H9 (cell line): Measurements from ENCODE around the gene YIPF4. TPM values are rescaled to one million over a fixed set of nuclear protein-coding genes. Genes with fewer than 3 reads are reported as not detected.
A peak's percentile ranks its signal among the peaks of the same experiment; 100 is the strongest.

Experiments
- DNase-seq: peaks from one replicate; pipeline ENCODE4 v3.0.0-alpha.2; 2017
- H2AFZ ChIP-seq: one replicate; pipeline ENCODE4 v1.6.1; 2013; ENCODE audit warnings: mild to moderate bottlenecking, low read length, control low read depth, moderate library complexity
- H2AK5ac ChIP-seq: 2 replicates; pipeline ENCODE4 v1.6.1; 2013; ENCODE audit warnings: low read length, control low read depth, mixed read lengths; ENCODE audit not compliant: insufficient read length
- H2BK120ac ChIP-seq: one replicate; pipeline ENCODE4 v1.6.1; 2013; ENCODE audit warnings: low read depth, mild to moderate bottlenecking, low read length, control low read depth, inconsistent platforms; ENCODE audit not compliant: poor library complexity, severe bottlenecking
- H2BK12ac ChIP-seq: 2 replicates; pipeline ENCODE4 v1.6.1; 2013; ENCODE audit warnings: low read length, control low read depth, mixed read lengths, low read depth; ENCODE audit not compliant: insufficient read length
- H2BK15ac ChIP-seq: 2 replicates; pipeline ENCODE4 v1.6.1; 2013; ENCODE audit warnings: low read depth, low read length, control low read depth
- H2BK20ac ChIP-seq: one replicate; pipeline ENCODE4 v1.6.1; 2013; ENCODE audit warnings: low read depth, mild to moderate bottlenecking, low read length, control low read depth, inconsistent platforms; ENCODE audit not compliant: poor library complexity, severe bottlenecking
- H2BK5ac ChIP-seq: 2 replicates; pipeline ENCODE4 v1.6.1; 2013; ENCODE audit warnings: low read length, control low read depth, mixed read lengths; ENCODE audit not compliant: insufficient read length
- H3K14ac ChIP-seq: 2 replicates; pipeline ENCODE4 v1.6.1; 2013; ENCODE audit warnings: low read length, control low read depth; ENCODE audit not compliant: insufficient read depth
- H3K18ac ChIP-seq: 2 replicates; pipeline ENCODE4 v1.6.1; 2013; ENCODE audit warnings: low read depth, mild to moderate bottlenecking, mixed read lengths, low read length, control low read depth; ENCODE audit not compliant: insufficient read length
- H3K23ac ChIP-seq: 2 replicates; pipeline ENCODE4 v1.6.1; 2013; ENCODE audit warnings: low read length, control low read depth, mixed read lengths, low read depth; ENCODE audit not compliant: insufficient read length
- H3K23me2 ChIP-seq: 2 replicates; pipeline ENCODE4 v1.6.1; 2013; ENCODE audit warnings: low read depth, mild to moderate bottlenecking, mixed read lengths, low read length, control low read depth; ENCODE audit not compliant: insufficient read length, poor library complexity, severe bottlenecking
- H3K27ac ChIP-seq: 2 replicates; pipeline ENCODE4 v1.5.1; 2013; ENCODE audit warnings: low read length, control low read depth, mixed read lengths, low read depth; ENCODE audit not compliant: insufficient read length
- H3K27me3 ChIP-seq: 2 replicates; pipeline ENCODE4 v1.6.1; 2013; ENCODE audit warnings: low read length, control low read depth, inconsistent platforms; ENCODE audit not compliant: insufficient read depth
- H3K4ac ChIP-seq: 2 replicates; pipeline ENCODE4 v1.6.1; 2013; ENCODE audit warnings: low read depth, mild to moderate bottlenecking, control low read depth, inconsistent platforms, low read length, moderate library complexity
- H3K4me1 ChIP-seq: 2 replicates; pipeline ENCODE4 v1.6.1; 2013; ENCODE audit warnings: low read length, control low read depth, inconsistent platforms; ENCODE audit not compliant: insufficient read depth
- H3K4me2 ChIP-seq: 2 replicates; pipeline ENCODE4 v1.6.1; 2013; ENCODE audit warnings: low read length, control low read depth, mixed read lengths; ENCODE audit not compliant: insufficient read length, insufficient read depth
- H3K56ac ChIP-seq: 2 replicates; pipeline ENCODE4 v1.6.1; 2013; ENCODE audit warnings: low read depth, mild to moderate bottlenecking, mixed read lengths, low read length, control low read depth; ENCODE audit not compliant: insufficient read length
- H3K79me1 ChIP-seq: 2 replicates; pipeline ENCODE4 v1.6.1; 2013; ENCODE audit warnings: low read depth, mild to moderate bottlenecking, moderate library complexity, low read length, control low read depth, inconsistent platforms; ENCODE audit not compliant: insufficient read depth, poor library complexity, severe bottlenecking
- H3K79me2 ChIP-seq: 2 replicates; pipeline ENCODE4 v1.6.1; 2013; ENCODE audit warnings: low read length, control low read depth, inconsistent platforms; ENCODE audit not compliant: insufficient read depth
- H3K9ac ChIP-seq: 2 replicates; pipeline ENCODE4 v1.6.1; 2013; ENCODE audit warnings: low read length, control low read depth, mixed read lengths; ENCODE audit not compliant: insufficient read length; ENCODE audit errors: extremely low read depth
- H3K9me3 ChIP-seq: one replicate; pipeline ENCODE4 v1.6.1; 2013; ENCODE audit warnings: low read depth, low read length, inconsistent platforms; ENCODE audit not compliant: control insufficient read depth
- H3T11ph ChIP-seq: one replicate; pipeline ENCODE4 v1.6.1; 2013; ENCODE audit warnings: mild to moderate bottlenecking, low read length, control low read depth, inconsistent platforms
- H4K20me1 ChIP-seq: one replicate; pipeline ENCODE4 v1.6.1; 2013; ENCODE audit not compliant: control insufficient read depth, insufficient read length, insufficient read depth
- H4K5ac ChIP-seq: 2 replicates; pipeline ENCODE4 v1.6.1; 2013; ENCODE audit warnings: low read depth, mild to moderate bottlenecking, mixed read lengths, low read length, control low read depth; ENCODE audit not compliant: insufficient read length
- H4K8ac ChIP-seq: replicated peaks from 2 replicates; pipeline ENCODE4 v1.6.1; 2013; ENCODE audit warnings: low read length, control low read depth, mixed read lengths, low read depth; ENCODE audit not compliant: insufficient read length
- H4K91ac ChIP-seq: 2 replicates; pipeline ENCODE4 v1.6.1; 2013; ENCODE audit warnings: low read depth, mild to moderate bottlenecking, moderate library complexity, mixed read lengths, low read length, control low read depth; ENCODE audit not compliant: insufficient read length
- H3K27ac Mint-ChIP-seq, 3 experiments: 2 replicates in 2 of 3; 3 replicates in 1 of 3; pipeline ENCODE4 v1.8.0; 2020 to 2021; ENCODE audit warnings: mixed read lengths in 3 of 3, mild to moderate bottlenecking in 1 of 3, moderate library complexity in 1 of 3
- H3K27me3 Mint-ChIP-seq: 2 replicates; pipeline ENCODE4 v1.8.0; 2021; ENCODE audit warnings: low read depth, mild to moderate bottlenecking, moderate library complexity, mixed read lengths
- H3K36me3 Mint-ChIP-seq, 3 experiments: 2 replicates in 2 of 3; 3 replicates in 1 of 3; pipeline ENCODE4 v1.8.0; 2020 to 2021; ENCODE audit warnings: low read depth in 3 of 3, mixed read lengths in 3 of 3; ENCODE audit not compliant: insufficient read depth in 1 of 3
- H3K4me1 Mint-ChIP-seq, 2 experiments: 2 replicates each; pipeline ENCODE4 v1.8.0; 2020; ENCODE audit warnings: mixed read lengths in 2 of 2
- H3K4me3 Mint-ChIP-seq, 2 experiments: 2 replicates in 1 of 2; 3 replicates in 1 of 2; pipeline ENCODE4 v1.8.0; 2020 to 2021; ENCODE audit warnings: mild to moderate bottlenecking in 2 of 2, mixed read lengths in 2 of 2, moderate library complexity in 1 of 2
- H3K9me3 Mint-ChIP-seq, 2 experiments: 2 replicates in 1 of 2; 3 replicates in 1 of 2; pipeline ENCODE4 v1.8.0; 2020; ENCODE audit warnings: mild to moderate bottlenecking in 2 of 2, mixed read lengths in 2 of 2, moderate library complexity in 1 of 2
- CTCF ChIP-seq: fragments of 200-600 bp; sonication (generic); conservative IDR thresholded peaks from 3 replicates; pipeline ENCODE4 v1.8.0; 2021; ENCODE audit warnings: antibody characterized with exemption, mild to moderate bottlenecking
- WGBS: extraction: QIAGEN DNeasy Blood & Tissue Kit; methylation state at CpG from one replicate; pipeline ENCODE4 v1.1.7; 2013; ENCODE audit warnings: missing lambda C conversion rate, low lambda C conversion rate, mixed read lengths; ENCODE audit not compliant: insufficient read length; ENCODE audit errors: extremely low coverage; 5-methylcytosine and 5-hydroxymethylcytosine counted together
- total RNA-seq: library from RNA; stranded (reverse); gene quantifications from 2 replicates; pipeline ENCODE4 v1.2.1, GENCODE V29; 2021

Gene YIPF4
- total RNA-seq, 1 experiment from 2014 or later, result 26.2 TPM

- Histone ChIP-seq H3K14ac (peak within 1 kb of the TSS; percentile 91), H2BK5ac (no peak within 1 kb of the TSS), H4K20me1 (no peaks in the 10 kb centered on the region), H4K5ac (no peak within 1 kb of the TSS), H3K4me1 (no peaks in the 10 kb centered on the region), H2AFZ (no peak within 1 kb of the TSS), H2BK20ac (no peak within 1 kb of the TSS), H2BK120ac (peak within 1 kb of the TSS; percentile 52), H3T11ph (no peak within 1 kb of the TSS), H3K79me1 (no peaks in the 10 kb centered on the region), H2BK15ac (no peak within 1 kb of the TSS), H3K27me3 (no peaks in the 10 kb centered on the region), H3K18ac (peak within 1 kb of the TSS; percentile 89), H3K79me2 (peaks cover 34% of the 10 kb centered on the region; the same call in 1 of the 2 replicates), H2BK12ac (no peak within 1 kb of the TSS), H4K8ac (no peak within 1 kb of the TSS), H3K9me3 (no peaks in the 10 kb centered on the region), H3K23ac (no peak within 1 kb of the TSS), H4K91ac (peak within 1 kb of the TSS; percentile 7), H3K56ac (no peak within 1 kb of the TSS), H3K4me2 (peak within 1 kb of the TSS; percentile 76), H3K9ac (peak within 1 kb of the TSS; percentile 80), H3K23me2 (peaks cover 4% of the 10 kb centered on the region), H3K27ac (peak within 1 kb of the TSS; percentile 61), H3K4ac (no peak within 1 kb of the TSS), H2AK5ac (no peak within 1 kb of the TSS)
- Mint-ChIP-seq H3K9me3 (no peaks in the 10 kb centered on the region), H3K27me3 (no peaks in the 10 kb centered on the region), H3K36me3 (peaks cover 10 to 23% (median 22%) of the 10 kb centered on the region in 3 experiments), H3K27ac (peak within 1 kb of the TSS; percentile 96 to 98 (median 98)), H3K4me1 (peaks cover 22 to 29% of the 10 kb centered on the region in 2 experiments), H3K4me3 (peak within 1 kb of the TSS; percentile 83 to 91)
- no CpG with 5 or more reads among the region's 76 CpGs for WGBS
- peak; percentile 97 for DNase-seq
- no peak for TF ChIP-seq CTCF
Measured at GRCh38 chr2:32356681-32357317, 79.1 kb downstream of the YIPF4 start, which contains the start of gene BIRC6. TSS of gene BIRC6 (plus strand) at chr2:32357023. CDS start at chr2:32357162, 139 bp downstream.
